ENCODE results near the gene NUP210L. TPM values are rescaled to one million over a fixed set of nuclear protein-coding genes. Genes with fewer than 3 reads are reported as not detected.
A peak's percentile ranks its signal among the peaks of the same experiment; 100 is the strongest.

NUP210L gene
- total and polyA plus RNA-seq, 9 of the 15 experiments (the other 6 are each of a cell fraction or from before 2014, with no cell fraction given), result 0.01 to 0.04 TPM; not detected in 7

- TF ChIP-seq RBM22 (IDR thresholded peaks at IDR 0.05; ENCODE audit: low read depth, low read length, poor library complexity, severe bottlenecking), result no peak
- TF ChIP-seq ZC3H8 (IDR thresholded peaks at IDR 0.05), result no peak
- TF ChIP-seq ELF1 (tag; IDR thresholded peaks at IDR 0.05), result peak; percentile 90
- TF ChIP-seq ZNF224 (CRISPR knock-in tag; IDR thresholded peaks at IDR 0.05), result no peak
- TF ChIP-seq ZKSCAN8 (CRISPR knock-in tag; IDR thresholded peaks at IDR 0.05), result no peak
- peak; percentile 76; the same call in 1 of the 2 replicates for TF ChIP-seq AFF4 (CRISPR knock-in tag; IDR thresholded peaks at IDR 0.05)
- TF ChIP-seq BHLHE40 (IDR thresholded peaks at IDR 0.05; ENCODE audit: low read length), result peak; percentile 53
- TF ChIP-seq MNT (conservative IDR thresholded peaks at IDR 0.05), result peak; percentile 26 to 67; a peak in 2 of 4 replicates
- no peak for TF ChIP-seq ZNF282 (CRISPR knock-in tag; IDR thresholded peaks at IDR 0.05)
- no peak for TF ChIP-seq CTCFL (IDR thresholded peaks at IDR 0.05; ENCODE audit: borderline replicate concordance, insufficient read depth, low read depth, low read length, poor library complexity, severe bottlenecking)
- peak; percentile 93 for TF ChIP-seq SMARCA4 (IDR thresholded peaks at IDR 0.05)
- 0 out of 2 replicates have a peak, but pooled peaks have one; percentile 34 for TF ChIP-seq POLR2AphosphoS2 (IDR thresholded peaks at IDR 0.05; ENCODE audit: low read length)
- TF ChIP-seq DMBX1 (CRISPR knock-in tag; IDR thresholded peaks at IDR 0.05; ENCODE audit: borderline replicate concordance), result no peak
- peak; percentile 95 for TF ChIP-seq ATF4 (CRISPR knock-in tag; IDR thresholded peaks at IDR 0.05)
- 0 out of 2 replicates have a peak, but pooled peaks have one; percentile 15 for TF ChIP-seq TCF7L2 (IDR thresholded peaks at IDR 0.05; ENCODE audit: low read depth, low read length)
- peak; percentile 25; the same call in 1 of the 2 replicates for TF ChIP-seq RBFOX2 (IDR thresholded peaks at IDR 0.05; ENCODE audit: low read depth, low read length)
- no peak for TF ChIP-seq RBM34 (IDR thresholded peaks at IDR 0.05; ENCODE audit: borderline replicate concordance, insufficient read depth, low read length)
- TF ChIP-seq ZNF311 (CRISPR knock-in tag; IDR thresholded peaks at IDR 0.05), result no peak
- peak; percentile 86 for TF ChIP-seq ZNF263 (CRISPR knock-in tag; IDR thresholded peaks at IDR 0.05; ENCODE audit: borderline replicate concordance)
- TF ChIP-seq HMG20A (CRISPR knock-in tag; conservative IDR thresholded peaks at IDR 0.05), result no peak
Observed at GRCh38 chr1:154157520-154158306, 2.8 kb upstream of the NUP210L start (continued).

Data from K562 (cell line).